Thyroid gland (tissue), 4 donors: Measurements from ENCODE around the gene CBLL1. TPM values are rescaled to one million over a fixed set of nuclear protein-coding genes. Genes with fewer than 3 reads are reported as not detected.

Experiments
- DNase-seq, 2 donors: peaks; one replicate each; pipeline ENCODE4 v3.0.0-alpha.2; 2019
- H3K27ac ChIP-seq, 3 donors: fragments of 200-600 bp; sonication (generic); 1 replicate in 2 of 3; 2 replicates in 1 of 3; pipeline ENCODE4 v1.5.1; 2016 to 2019; ENCODE audit warnings: mild to moderate bottlenecking in 1 of 3, moderate library complexity in 1 of 3
- H3K27me3 ChIP-seq: fragments of 200-600 bp; sonication (generic); one replicate; pipeline ENCODE4 v1.5.1; 2019
- H3K36me3 ChIP-seq, 2 donors: fragments of 200-600 bp; sonication (generic); one replicate each; pipeline ENCODE4 v1.5.1; 2016 to 2019
- H3K4me1 ChIP-seq, 2 donors: fragments of 200-600 bp; sonication (generic); one replicate each; pipeline ENCODE4 v1.5.1; 2017 to 2019
- H3K4me3 ChIP-seq, 3 donors: fragments of 200-600 bp; sonication (generic); replicated peaks in 1 of 3; 1 replicate in 2 of 3; 2 replicates in 1 of 3; pipeline ENCODE4 v1.5.1; 2016; ENCODE audit warnings: mild to moderate bottlenecking in 1 of 3
- H3K9me3 ChIP-seq: fragments of 200-600 bp; sonication (generic); one replicate; pipeline ENCODE4 v1.5.1; 2017
- POLR2A ChIP-seq, 2 donors: fragments of 450-650 bp; IDR thresholded peaks; one replicate each; pipeline ENCODE4 v1.6.1; 2017; ENCODE audit warnings: antibody characterized with exemption in 2 of 2, mild to moderate bottlenecking in 2 of 2, moderate library complexity in 1 of 2
- whole genome bisulfite sequencing, 2 donors: methylation state at CpG; one replicate each; pipeline ENCODE4 v1.1.5; 2017; 5-methylcytosine and 5-hydroxymethylcytosine counted together
- intact Hi-C: fragments of 100-400 bp; cut with DNase I; formaldehyde crosslinking; loops from one replicate; pipeline ENCODE4 v1.15.1; 2023
- total RNA-seq, 4 donors: library from RNA; depleted of rRNA; stranded (reverse); fragments of >200 nt; gene quantifications; one replicate each; pipeline ENCODE4 v1.2.3, GENCODE V29; 2016
- TF ChIP-seq, protein P1 (sequence below), 6 experiments: fragments of 200-600 bp in 3 of 6; fragments of 450-650 bp in 3 of 6; sonication (generic) in 3 of 6; IDR thresholded peaks; one replicate each; pipeline ENCODE4 v1.5.1; 2016 to 2019; ENCODE audit warnings: antibody characterized with exemption in 6 of 6, mild to moderate bottlenecking in 2 of 6, inconsistent platforms in 1 of 6, moderate library complexity in 1 of 6

CBLL1 gene
- total RNA-seq, 4 donors from 2014 or later, result 27.0 to 41.6 (median 33.5) TPM

DNA sequence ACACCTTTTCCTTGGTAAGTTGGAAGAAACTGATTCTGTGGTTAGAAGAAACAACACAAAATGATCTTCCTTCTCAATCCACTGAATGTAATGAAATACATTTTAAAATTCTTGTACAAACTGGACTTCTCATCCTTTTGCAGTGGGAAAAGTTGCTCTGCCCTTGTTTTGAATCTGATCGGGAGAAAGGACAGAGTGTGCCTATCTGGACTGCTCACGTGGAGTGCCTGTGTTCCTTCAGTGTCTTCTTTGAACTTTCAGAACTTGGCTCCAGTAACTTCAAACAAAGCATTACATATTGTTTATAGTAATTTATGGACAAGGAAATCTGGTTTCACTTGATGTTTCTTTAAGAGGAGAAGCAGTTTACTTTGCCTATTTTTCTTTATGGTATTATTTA, 42.0 kb downstream of the CBLL1 start:
- no peak overlapping the region for H3K27ac ChIP-seq
- H3K4me3 ChIP-seq, result no peak overlapping the region
- H3K9me3 ChIP-seq, result no peaks in the 10 kb centered on the region
- peak; percentile 17 to 34 for DNase-seq
- peaks cover 10% of the 10 kb centered on the region in 2 donors for H3K4me1 ChIP-seq
- intact Hi-C loops, result no loop called here
- WGBS, 2 donors, result 43 to 45% methylated on average over 2 of the region's 2 CpGs
- no peaks in the 10 kb centered on the region for H3K27me3 ChIP-seq
- TF ChIP-seq, protein P1, sequence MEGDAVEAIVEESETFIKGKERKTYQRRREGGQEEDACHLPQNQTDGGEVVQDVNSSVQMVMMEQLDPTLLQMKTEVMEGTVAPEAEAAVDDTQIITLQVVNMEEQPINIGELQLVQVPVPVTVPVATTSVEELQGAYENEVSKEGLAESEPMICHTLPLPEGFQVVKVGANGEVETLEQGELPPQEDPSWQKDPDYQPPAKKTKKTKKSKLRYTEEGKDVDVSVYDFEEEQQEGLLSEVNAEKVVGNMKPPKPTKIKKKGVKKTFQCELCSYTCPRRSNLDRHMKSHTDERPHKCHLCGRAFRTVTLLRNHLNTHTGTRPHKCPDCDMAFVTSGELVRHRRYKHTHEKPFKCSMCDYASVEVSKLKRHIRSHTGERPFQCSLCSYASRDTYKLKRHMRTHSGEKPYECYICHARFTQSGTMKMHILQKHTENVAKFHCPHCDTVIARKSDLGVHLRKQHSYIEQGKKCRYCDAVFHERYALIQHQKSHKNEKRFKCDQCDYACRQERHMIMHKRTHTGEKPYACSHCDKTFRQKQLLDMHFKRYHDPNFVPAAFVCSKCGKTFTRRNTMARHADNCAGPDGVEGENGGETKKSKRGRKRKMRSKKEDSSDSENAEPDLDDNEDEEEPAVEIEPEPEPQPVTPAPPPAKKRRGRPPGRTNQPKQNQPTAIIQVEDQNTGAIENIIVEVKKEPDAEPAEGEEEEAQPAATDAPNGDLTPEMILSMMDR (IDR thresholded peaks at IDR 0.05), result no peak
- no peak for TF ChIP-seq POLR2A (IDR thresholded peaks at IDR 0.05)
- no peaks in the 10 kb centered on the region for H3K36me3 ChIP-seq

DNA sequence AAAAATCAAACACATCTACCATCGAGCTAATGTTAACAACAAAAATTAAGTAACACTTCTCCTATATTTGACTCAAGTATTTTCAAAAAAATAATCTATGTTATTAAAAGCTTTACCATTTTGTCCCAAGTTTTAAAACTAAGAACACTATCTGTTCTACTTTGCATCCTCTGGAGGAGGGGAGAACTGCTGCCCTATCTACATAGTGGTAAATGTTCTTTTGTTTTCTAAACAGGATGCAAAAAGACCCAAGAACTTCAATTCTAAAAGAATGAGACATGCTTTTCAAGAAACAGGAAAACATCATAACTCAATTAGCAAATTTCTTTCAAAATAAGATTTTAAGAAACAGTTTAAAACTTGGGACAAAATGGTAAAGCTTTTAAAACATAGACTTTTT, 44.3 kb downstream of the CBLL1 start:
- no peak for DNase-seq
- Histone ChIP-seq H3K4me3 (no peak overlapping the region), H3K36me3 (no peaks in the 10 kb centered on the region), H3K27ac (no peak overlapping the region), H3K9me3 (no peaks in the 10 kb centered on the region), H3K4me1 (peaks cover 0 to 1% of the 10 kb centered on the region in 2 donors), H3K27me3 (no peaks in the 10 kb centered on the region)
- 88 to 91% methylated on average over 1 of the region's 1 CpG for WGBS, 2 donors
- TF ChIP-seq, protein P1 (IDR thresholded peaks at IDR 0.05), result no peak
- TF ChIP-seq POLR2A (IDR thresholded peaks at IDR 0.05), result no peak
- intact Hi-C loops, result no loop called here

DNA sequence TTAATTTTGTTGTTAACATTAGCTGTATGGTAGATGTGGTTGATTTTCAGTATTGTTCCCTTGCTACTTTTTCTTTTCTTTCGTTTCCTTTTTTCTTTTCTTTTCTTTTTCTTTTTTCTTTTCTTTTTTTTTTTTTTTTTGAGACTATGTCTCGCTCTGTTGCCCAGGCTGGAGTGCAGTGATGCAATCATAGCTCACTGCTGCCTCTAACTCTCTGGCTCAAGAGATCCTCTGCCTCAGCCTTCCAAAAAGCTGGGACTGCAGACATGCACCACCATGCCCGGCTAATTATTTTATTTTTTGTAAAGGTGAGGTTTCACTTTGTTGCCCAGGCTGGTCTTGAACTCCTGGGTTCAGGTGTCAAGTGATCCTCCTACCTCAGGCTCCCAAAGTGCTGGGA, 44.7 kb downstream of the CBLL1 start:
- H3K9me3 ChIP-seq, result no peaks in the 10 kb centered on the region
- DNase-seq, result peak; percentile 35 to 45
- H3K27me3 ChIP-seq, result no peaks in the 10 kb centered on the region
- H3K4me3 ChIP-seq, result no peak overlapping the region
- intact Hi-C loops, result no loop called here
- WGBS, 2 donors, result 42 to 56% methylated on average over 3 of the region's 3 CpGs
- no peaks in the 10 kb centered on the region for H3K4me1 ChIP-seq
- TF ChIP-seq POLR2A (IDR thresholded peaks at IDR 0.05), result no peak
- TF ChIP-seq, protein P1 (IDR thresholded peaks at IDR 0.05), result no peak
- no peaks in the 10 kb centered on the region for H3K36me3 ChIP-seq
- H3K27ac ChIP-seq, result no peak overlapping the region

DNA sequence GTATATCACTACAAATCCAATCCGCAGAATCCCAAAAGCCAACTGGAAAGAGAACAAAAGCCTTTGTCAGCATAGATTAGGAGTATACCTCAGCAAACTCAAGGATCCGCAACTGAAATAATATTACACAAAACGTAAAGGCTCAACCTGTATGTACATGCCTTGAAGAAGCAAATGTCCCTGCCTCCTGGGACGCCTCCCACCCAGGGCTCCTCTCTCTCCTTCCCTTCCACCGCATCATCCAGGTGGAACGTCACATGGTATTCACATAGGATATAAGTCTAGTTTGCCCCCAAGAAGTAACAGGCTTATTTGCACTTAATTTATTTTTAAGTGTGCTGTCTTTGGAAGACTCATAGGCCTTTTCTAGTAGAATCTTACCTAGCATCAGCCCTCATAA, 45.7 kb downstream of the CBLL1 start:
- no peaks in the 10 kb centered on the region for H3K36me3 ChIP-seq
- H3K9me3 ChIP-seq, result no peaks in the 10 kb centered on the region
- DNase-seq, result no peak
- H3K4me1 ChIP-seq, result no peaks in the 10 kb centered on the region
- intact Hi-C loops, result no loop called here
- 90 to 91% methylated on average over 6 of the region's 6 CpGs for WGBS, 2 donors
- TF ChIP-seq POLR2A (IDR thresholded peaks at IDR 0.05), result no peak
- TF ChIP-seq, protein P1 (IDR thresholded peaks at IDR 0.05), result no peak
- H3K27ac ChIP-seq, result no peak overlapping the region
- H3K27me3 ChIP-seq, result no peaks in the 10 kb centered on the region
- no peak overlapping the region for H3K4me3 ChIP-seq

DNA sequence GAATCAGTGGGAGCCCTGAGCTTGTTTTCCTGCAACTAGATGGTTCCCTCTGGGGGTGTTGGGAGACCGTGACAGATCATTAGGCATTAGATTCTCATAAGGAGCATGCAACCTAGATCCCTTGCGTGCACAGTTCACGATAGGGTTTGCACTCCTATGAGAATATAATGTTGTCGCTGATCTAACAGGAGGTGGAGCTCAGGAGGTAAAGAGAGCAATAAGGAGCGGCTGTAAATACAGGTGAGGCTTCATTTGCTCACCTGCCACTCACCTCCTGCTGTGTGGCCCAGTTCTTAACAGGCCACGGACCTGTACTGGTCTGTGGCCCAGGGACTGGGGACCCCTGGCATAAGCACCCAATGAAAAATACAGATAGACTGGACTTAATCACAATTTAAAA, 48.4 kb downstream of the CBLL1 start:
- Histone ChIP-seq H3K9me3 (no peaks in the 10 kb centered on the region), H3K36me3 (no peaks in the 10 kb centered on the region), H3K27ac (no peak overlapping the region), H3K4me1 (no peaks in the 10 kb centered on the region), H3K4me3 (no peak overlapping the region), H3K27me3 (no peaks in the 10 kb centered on the region)
- 81 to 87% methylated on average over 6 of the region's 6 CpGs for WGBS, 2 donors
- TF ChIP-seq POLR2A (IDR thresholded peaks at IDR 0.05), result no peak
- TF ChIP-seq, protein P1 (IDR thresholded peaks at IDR 0.05), result no peak
- no peak for DNase-seq
- intact Hi-C loops, result no loop called here
